IMR-90 (cell line): ENCODE data around the gene MEGF6. TPM values are rescaled to one million over a fixed set of nuclear protein-coding genes. Genes with fewer than 3 reads are reported as not detected.

Source experiments
- ATAC-seq: fragments of 200-7000 bp; cut with Tn5 transposase; 2 replicates; pipeline ENCODE4 v1.9.1; 2020; ENCODE audit warnings: low read depth, mild to moderate bottlenecking, moderate library complexity
- BruUV-seq: library from RNA; stranded (reverse); fragments of 400-500 nt; replicated peaks from 2 replicates; lab custom pipeline; 2021; lab: Mats Ljungman, UMichigan
- CTCF ChIA-PET: fragments of 300-600 bp; formaldehyde crosslinking; extraction: SDS; loops from one replicate; lab custom pipeline; 2021; ENCODE audit warnings: antibody characterized with exemption; lab: Yijun Ruan, JAX
- POLR2A ChIA-PET: fragments of 300-600 bp; sonication (Branson Sonifier 250); formaldehyde crosslinking; loops from one replicate; lab custom pipeline; 2022; ENCODE audit warnings: antibody characterized with exemption; ENCODE audit not compliant: unreplicated experiment; lab: Charles Lee
- DNase-seq: peaks from one replicate; pipeline ENCODE4 v3.0.0; 2013
- H2AFZ ChIP-seq: replicated peaks from 2 replicates; pipeline ENCODE3; 2013; ENCODE audit warnings: low read length, mild to moderate bottlenecking; ENCODE audit not compliant: poor library complexity
- H2AK5ac ChIP-seq: 2 replicates; pipeline ENCODE4 v1.6.1; 2013; ENCODE audit warnings: low read depth, low read length, inconsistent platforms
- H2AK9ac ChIP-seq: replicated peaks from 2 replicates; pipeline ENCODE3; 2013; ENCODE audit warnings: mild to moderate bottlenecking, low read depth, low read length, moderate library complexity; ENCODE audit not compliant: poor library complexity
- H2BK120ac ChIP-seq: 2 replicates; pipeline ENCODE4 v1.6.1; 2013; ENCODE audit warnings: low read depth, low read length, inconsistent platforms
- H2BK15ac ChIP-seq: 3 replicates; pipeline ENCODE4 v1.6.1; 2013; ENCODE audit warnings: low read depth, low read length, inconsistent platforms
- H2BK20ac ChIP-seq: 2 replicates; pipeline ENCODE4 v1.6.1; 2013; ENCODE audit warnings: low read depth, mild to moderate bottlenecking, inconsistent platforms, low read length, moderate library complexity
- H2BK5ac ChIP-seq: 2 replicates; pipeline ENCODE4 v1.6.1; 2013; ENCODE audit warnings: mild to moderate bottlenecking, low read depth, low read length, inconsistent platforms; ENCODE audit not compliant: poor library complexity, severe bottlenecking
- H3K14ac ChIP-seq: replicated peaks from 2 replicates; pipeline ENCODE4 v1.6.1; 2013; ENCODE audit warnings: low read depth, low read length, inconsistent platforms
- H3K18ac ChIP-seq: 2 replicates; pipeline ENCODE4 v1.6.1; 2013; ENCODE audit warnings: low read depth, low read length, control low read depth
- H3K23ac ChIP-seq: 2 replicates; pipeline ENCODE4 v1.6.1; 2013; ENCODE audit warnings: low read depth, low read length, inconsistent platforms
- H3K27ac ChIP-seq: 2 replicates; pipeline ENCODE4 v1.5.1; 2013; ENCODE audit warnings: mild to moderate bottlenecking, control low read depth, low read length; ENCODE audit not compliant: insufficient read depth
- H3K27me3 ChIP-seq: 2 replicates; pipeline ENCODE4 v1.6.1; 2013; ENCODE audit warnings: low read length; ENCODE audit not compliant: control insufficient read depth, insufficient read depth
- H3K36me3 ChIP-seq: 2 replicates; pipeline ENCODE4 v1.6.1; 2013; ENCODE audit warnings: low read length, mixed read lengths; ENCODE audit not compliant: control insufficient read depth, insufficient read depth
- H3K4ac ChIP-seq: 2 replicates; pipeline ENCODE4 v1.6.1; 2013; ENCODE audit warnings: low read depth, low read length, inconsistent platforms
- H3K4me1 ChIP-seq: 2 replicates; pipeline ENCODE4 v1.6.1; 2013; ENCODE audit warnings: low read length, mixed read lengths; ENCODE audit not compliant: control insufficient read depth, insufficient read depth
- H3K4me2 ChIP-seq: 2 replicates; pipeline ENCODE4 v1.6.1; 2013; ENCODE audit warnings: low read depth, mild to moderate bottlenecking, control low read depth, low read length, moderate library complexity
- H3K4me3 ChIP-seq: 2 replicates; pipeline ENCODE4 v1.5.1; 2013; ENCODE audit warnings: low read depth, mild to moderate bottlenecking, control low read depth, low read length, moderate library complexity; ENCODE audit not compliant: insufficient read depth
- H3K56ac ChIP-seq: 2 replicates; pipeline ENCODE4 v1.6.1; 2013; ENCODE audit warnings: low read length, inconsistent platforms; ENCODE audit not compliant: insufficient read depth; ENCODE audit errors: extremely low read depth
- H3K79me1 ChIP-seq, 2 experiments: 2 replicates each; pipeline ENCODE4 v1.6.1; 2013; ENCODE audit warnings: low read length in 2 of 2, inconsistent platforms in 1 of 2, low read depth in 1 of 2
- H3K9ac ChIP-seq: 2 replicates; pipeline ENCODE4 v1.6.1; 2013; ENCODE audit warnings: low read depth, low read length, control low read depth
- H3K9me1 ChIP-seq: 2 replicates; pipeline ENCODE4 v1.6.1; 2013; ENCODE audit warnings: low read length, inconsistent platforms; ENCODE audit not compliant: insufficient read depth
- H3K9me3 ChIP-seq: 2 replicates; pipeline ENCODE4 v1.6.1; 2013; ENCODE audit warnings: low read length; ENCODE audit not compliant: control insufficient read depth, insufficient read depth
- H4K20me1 ChIP-seq: 2 replicates; pipeline ENCODE4 v1.6.1; 2013; ENCODE audit warnings: low read length, inconsistent platforms; ENCODE audit not compliant: insufficient read depth
- H4K5ac ChIP-seq: 2 replicates; pipeline ENCODE4 v1.6.1; 2013; ENCODE audit warnings: mild to moderate bottlenecking, low read depth, low read length, control low read depth
- H4K8ac ChIP-seq, 2 experiments: 2 replicates each; pipeline ENCODE4 v1.6.1; 2013; ENCODE audit warnings: low read depth in 2 of 2, low read length in 2 of 2, control low read depth in 1 of 2, inconsistent platforms in 1 of 2
- H4K91ac ChIP-seq: 2 replicates; pipeline ENCODE4 v1.6.1; 2013; ENCODE audit warnings: low read depth, low read length, inconsistent platforms; ENCODE audit not compliant: insufficient read depth
- BHLHE40 ChIP-seq: fragments of 150-350 bp; IDR thresholded peaks from 2 replicates; pipeline ENCODE4 v1.6.1; 2016; ENCODE audit warnings: mild to moderate bottlenecking, low read depth, low read length
- FOS ChIP-seq: fragments of 150-350 bp; IDR thresholded peaks from 2 replicates; pipeline ENCODE4 v1.6.1; 2016; ENCODE audit warnings: low read depth, low read length
- MAZ ChIP-seq: IDR thresholded peaks from 2 replicates; pipeline ENCODE4 v1.6.1; 2012; ENCODE audit warnings: low read depth, mild to moderate bottlenecking, low read length, improper control_type of control experiment, moderate library complexity, borderline replicate concordance
- NFE2L2 ChIP-seq: fragments of 150-350 bp; IDR thresholded peaks from 2 replicates; pipeline ENCODE4 v1.6.1; 2016; ENCODE audit warnings: low read depth, mild to moderate bottlenecking, low read length
- RFX5 ChIP-seq: IDR thresholded peaks from 2 replicates; pipeline ENCODE4 v1.8.0; 2012; ENCODE audit warnings: low read depth, mild to moderate bottlenecking, low read length, moderate library complexity
- SMC3 ChIP-seq: fragments of 150-350 bp; IDR thresholded peaks from 2 replicates; pipeline ENCODE4 v1.6.1; 2016; ENCODE audit warnings: low read depth, mild to moderate bottlenecking, antibody characterized with exemption, low read length, moderate library complexity
- USF2 ChIP-seq: fragments of 150-350 bp; IDR thresholded peaks from 2 replicates; pipeline ENCODE4 v1.6.1; 2017; ENCODE audit warnings: mild to moderate bottlenecking, antibody characterized with exemption, low read length, low read depth
- WGBS, 2 experiments: methylation state at CpG; one replicate each; pipeline versions ENCODE4 v1.1.5 to v1.1.7; 2013; ENCODE audit warnings: missing lambda C conversion rate in 2 of 2; ENCODE audit not compliant: insufficient read length in 1 of 2; ENCODE audit errors: extremely low coverage in 2 of 2; 5-methylcytosine and 5-hydroxymethylcytosine counted together
- dilution Hi-C: fragments of 300-500 bp; cut with HindIII; formaldehyde crosslinking; loops from one replicate; pipeline ENCODE4 v1.14.3; 2018; ENCODE audit warnings: low sequenced_read_pairs; ENCODE audit not compliant: unreplicated experiment
- in situ Hi-C: fragments of 300-500 bp; cut with MboI; formaldehyde crosslinking; loops from 3 replicates; pipeline ENCODE4 v1.14.3; 2019; ENCODE audit warnings: low sequenced_read_pairs, inconsistent platforms, mixed read lengths
- intact Hi-C: fragments of 100-400 bp; cut with micrococcal nuclease; formaldehyde crosslinking; loops from 2 replicates; pipeline ENCODE4 v1.10.0; 2022
- polyA plus RNA-seq, 3 experiments: library from polyadenylated mRNA; depleted of rRNA; stranded (reverse); fragments of >200 nt; gene quantifications; 2 replicates each; pipeline ENCODE4 v1.2.3, GENCODE V29; 2012; ENCODE audit warnings: low replicate concordance in 1 of 3
- total RNA-seq: library from RNA; depleted of rRNA; stranded (reverse); fragments of >200 nt; gene quantifications from 2 replicates; pipeline ENCODE4 v1.2.3, GENCODE V29; 2012
- TF ChIP-seq, protein P1 (sequence below): conservative IDR thresholded peaks from 2 replicates; pipeline ENCODE4 v1.5.1; 2012; ENCODE audit warnings: mild to moderate bottlenecking, low read depth, low read length, improper control_type of control experiment
- TF ChIP-seq, protein P2 (sequence below): fragments of 150-350 bp; IDR thresholded peaks from 2 replicates; pipeline ENCODE4 v1.6.1; 2016; ENCODE audit warnings: low read depth, mild to moderate bottlenecking, low read length, moderate library complexity, borderline replicate concordance

Gene MEGF6
- total and polyA plus RNA-seq, 2 of the 4 experiments (the other 2 are of a cell fraction) = 0.72 to 4.1 TPM

DNA sequence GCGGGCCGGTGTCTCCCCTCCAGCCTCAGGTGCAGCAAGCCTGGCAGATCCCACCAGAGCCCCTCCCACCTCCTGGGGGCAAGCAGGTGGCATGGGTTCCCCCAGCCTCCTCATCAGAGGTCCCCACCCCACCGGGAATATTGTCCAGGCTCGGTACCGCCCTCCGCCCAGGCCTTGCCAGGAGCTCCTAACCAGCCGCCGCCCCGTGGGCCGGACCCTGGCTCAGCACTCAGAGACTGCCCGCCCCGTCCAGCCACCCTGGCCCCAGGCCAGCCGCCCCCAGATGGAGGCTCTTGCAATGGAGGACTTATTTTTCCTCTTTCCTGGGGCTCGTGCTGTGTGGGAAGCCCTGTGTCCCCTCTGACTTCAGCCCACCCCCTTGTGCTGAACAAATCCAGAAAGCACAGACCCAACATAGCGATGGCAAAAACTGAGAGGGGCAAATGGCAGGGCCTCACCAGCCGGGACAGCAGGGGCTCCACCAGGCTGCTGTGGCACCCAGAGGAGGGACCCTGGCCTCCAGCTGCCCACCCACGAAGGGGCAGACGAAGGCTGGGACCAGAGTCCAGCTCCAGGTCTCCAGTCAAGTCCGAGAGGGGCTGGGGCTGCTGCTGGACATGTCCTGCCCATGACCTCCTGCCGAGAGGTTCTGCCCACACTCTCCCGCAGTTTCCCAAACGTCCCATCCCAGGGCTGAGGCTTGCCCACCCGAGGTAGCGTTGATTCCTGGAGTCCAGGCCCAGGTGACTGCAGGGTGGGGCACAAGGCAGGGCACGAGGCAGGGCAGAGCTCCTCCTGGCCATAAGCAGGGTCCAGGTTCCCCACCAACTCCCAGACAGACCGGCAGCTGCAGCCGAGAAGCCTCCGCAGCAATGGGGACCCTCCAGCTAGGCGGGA, 7.5 kb downstream of the MEGF6 start:
- dilution Hi-C loops = no loop called here
- no peak overlapping the region for H3K9ac ChIP-seq
- TF ChIP-seq BHLHE40 (no peak), RFX5 (no peak), SMC3 (no peak), NFE2L2 (no peak), USF2 (no peak), MAZ (no peak), FOS (no peak)
- TF ChIP-seq, protein P1, sequence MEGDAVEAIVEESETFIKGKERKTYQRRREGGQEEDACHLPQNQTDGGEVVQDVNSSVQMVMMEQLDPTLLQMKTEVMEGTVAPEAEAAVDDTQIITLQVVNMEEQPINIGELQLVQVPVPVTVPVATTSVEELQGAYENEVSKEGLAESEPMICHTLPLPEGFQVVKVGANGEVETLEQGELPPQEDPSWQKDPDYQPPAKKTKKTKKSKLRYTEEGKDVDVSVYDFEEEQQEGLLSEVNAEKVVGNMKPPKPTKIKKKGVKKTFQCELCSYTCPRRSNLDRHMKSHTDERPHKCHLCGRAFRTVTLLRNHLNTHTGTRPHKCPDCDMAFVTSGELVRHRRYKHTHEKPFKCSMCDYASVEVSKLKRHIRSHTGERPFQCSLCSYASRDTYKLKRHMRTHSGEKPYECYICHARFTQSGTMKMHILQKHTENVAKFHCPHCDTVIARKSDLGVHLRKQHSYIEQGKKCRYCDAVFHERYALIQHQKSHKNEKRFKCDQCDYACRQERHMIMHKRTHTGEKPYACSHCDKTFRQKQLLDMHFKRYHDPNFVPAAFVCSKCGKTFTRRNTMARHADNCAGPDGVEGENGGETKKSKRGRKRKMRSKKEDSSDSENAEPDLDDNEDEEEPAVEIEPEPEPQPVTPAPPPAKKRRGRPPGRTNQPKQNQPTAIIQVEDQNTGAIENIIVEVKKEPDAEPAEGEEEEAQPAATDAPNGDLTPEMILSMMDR = no peak
- TF ChIP-seq, protein P2, sequence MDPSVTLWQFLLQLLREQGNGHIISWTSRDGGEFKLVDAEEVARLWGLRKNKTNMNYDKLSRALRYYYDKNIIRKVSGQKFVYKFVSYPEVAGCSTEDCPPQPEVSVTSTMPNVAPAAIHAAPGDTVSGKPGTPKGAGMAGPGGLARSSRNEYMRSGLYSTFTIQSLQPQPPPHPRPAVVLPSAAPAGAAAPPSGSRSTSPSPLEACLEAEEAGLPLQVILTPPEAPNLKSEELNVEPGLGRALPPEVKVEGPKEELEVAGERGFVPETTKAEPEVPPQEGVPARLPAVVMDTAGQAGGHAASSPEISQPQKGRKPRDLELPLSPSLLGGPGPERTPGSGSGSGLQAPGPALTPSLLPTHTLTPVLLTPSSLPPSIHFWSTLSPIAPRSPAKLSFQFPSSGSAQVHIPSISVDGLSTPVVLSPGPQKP = no peak
- in situ Hi-C loops = no loop called here
- H3K56ac ChIP-seq = no peak overlapping the region
- no peak overlapping the region for H4K8ac ChIP-seq
- no peak overlapping the region for H2AFZ ChIP-seq
- H2AK5ac ChIP-seq = no peak overlapping the region
- H2AK9ac ChIP-seq = no peak overlapping the region
- intact Hi-C loops = no loop called here
- no peak overlapping the region for H2BK5ac ChIP-seq
- no peaks in the 10 kb centered on the region for H3K4me1 ChIP-seq
- H4K91ac ChIP-seq = no peak overlapping the region
- no peak overlapping the region for H3K4me2 ChIP-seq
- ATAC-seq (no peak), DNase-seq (no peak)
- H3K27me3 ChIP-seq = peaks cover 12% of the 10 kb centered on the region
- no peak overlapping the region for H3K4ac ChIP-seq
- no peaks in the 10 kb centered on the region for H3K36me3 ChIP-seq
- no peak overlapping the region for H3K4me3 ChIP-seq
- no peak overlapping the region for H3K14ac ChIP-seq
- BruUV-seq = no TSS peak
- no peak overlapping the region for H3K23ac ChIP-seq
- no peak overlapping the region for H2BK20ac ChIP-seq
- no peaks in the 10 kb centered on the region for H3K79me1 ChIP-seq
- no peak overlapping the region for H2BK15ac ChIP-seq
- no peaks in the 10 kb centered on the region; the same call in 1 of the 2 replicates for H3K9me1 ChIP-seq
- no peak overlapping the region for H3K18ac ChIP-seq
- 58% methylated on average over 8 of the region's 29 CpGs; no CpG with 5 or more reads in 1 of the 2 experiments for WGBS, 2 experiments
- no peaks in the 10 kb centered on the region for H4K20me1 ChIP-seq
- POLR2A ChIA-PET = no interaction called here
- H2BK120ac ChIP-seq = no peak overlapping the region
- H4K5ac ChIP-seq = no peak overlapping the region
- H3K9me3 ChIP-seq = no peaks in the 10 kb centered on the region
- H3K27ac ChIP-seq = no peak overlapping the region
- CTCF ChIA-PET = no interaction called here
